Keratinocyte (primary cell): ENCODE measurements around the gene ATP11B.

ENCODE experiments used
- EZH2 ChIP-seq: IDR thresholded peaks from one replicate; pipeline ENCODE4 v1.6.1; 2012; ENCODE audit warnings: inconsistent platforms, mild to moderate bottlenecking, low read length, moderate library complexity
- TF ChIP-seq, protein P1 (sequence below), 3 experiments: IDR thresholded peaks in 1 of 3; conservative IDR thresholded peaks in 1 of 3; optimal IDR thresholded peaks in 1 of 3; 2 replicates in 2 of 3; 3 replicates in 1 of 3; pipeline versions ENCODE3 to v1.5.1; 2011; ENCODE audit warnings: low read length in 3 of 3, mild to moderate bottlenecking in 3 of 3, moderate library complexity in 2 of 3, control low read depth in 1 of 3, inconsistent platforms in 1 of 3; ENCODE audit not compliant: insufficient read depth in 2 of 3; ENCODE audit errors: extremely low read depth in 1 of 3

- TF ChIP-seq EZH2, result no peak
- TF ChIP-seq, protein P1, sequence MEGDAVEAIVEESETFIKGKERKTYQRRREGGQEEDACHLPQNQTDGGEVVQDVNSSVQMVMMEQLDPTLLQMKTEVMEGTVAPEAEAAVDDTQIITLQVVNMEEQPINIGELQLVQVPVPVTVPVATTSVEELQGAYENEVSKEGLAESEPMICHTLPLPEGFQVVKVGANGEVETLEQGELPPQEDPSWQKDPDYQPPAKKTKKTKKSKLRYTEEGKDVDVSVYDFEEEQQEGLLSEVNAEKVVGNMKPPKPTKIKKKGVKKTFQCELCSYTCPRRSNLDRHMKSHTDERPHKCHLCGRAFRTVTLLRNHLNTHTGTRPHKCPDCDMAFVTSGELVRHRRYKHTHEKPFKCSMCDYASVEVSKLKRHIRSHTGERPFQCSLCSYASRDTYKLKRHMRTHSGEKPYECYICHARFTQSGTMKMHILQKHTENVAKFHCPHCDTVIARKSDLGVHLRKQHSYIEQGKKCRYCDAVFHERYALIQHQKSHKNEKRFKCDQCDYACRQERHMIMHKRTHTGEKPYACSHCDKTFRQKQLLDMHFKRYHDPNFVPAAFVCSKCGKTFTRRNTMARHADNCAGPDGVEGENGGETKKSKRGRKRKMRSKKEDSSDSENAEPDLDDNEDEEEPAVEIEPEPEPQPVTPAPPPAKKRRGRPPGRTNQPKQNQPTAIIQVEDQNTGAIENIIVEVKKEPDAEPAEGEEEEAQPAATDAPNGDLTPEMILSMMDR (optimal IDR thresholded peaks at IDR 0.05 in 1 of 3, IDR thresholded peaks at IDR 0.05 in 1 of 3, conservative IDR thresholded peaks at IDR 0.05 in 1 of 3; ENCODE audit: extremely low read depth in 1 of 3, insufficient read depth in 2 of 3, low read length in 3 of 3), result no peak
Observed at GRCh38 chr3:182768413-182768812, 24.9 kb upstream of the ATP11B start.
